Stimulated activated CD8-positive, alpha-beta memory T cell treated with anti-CD3 and anti-CD28 coated beads, Interleukin-4, amount 100 ng/mL, for 48 hours (primary cell): ENCODE measurements around the gene FNBP1.
"Not testable (repeated sequence)": the region's sequence is repeated elsewhere in the genome, so short reads cannot be mapped to it uniquely, and the experiment has no call there.

Source experiments
- DNase-seq: peaks from one replicate; pipeline ENCODE4 v3.0.0-alpha.2; 2020

FNBP1 gene

DNA sequence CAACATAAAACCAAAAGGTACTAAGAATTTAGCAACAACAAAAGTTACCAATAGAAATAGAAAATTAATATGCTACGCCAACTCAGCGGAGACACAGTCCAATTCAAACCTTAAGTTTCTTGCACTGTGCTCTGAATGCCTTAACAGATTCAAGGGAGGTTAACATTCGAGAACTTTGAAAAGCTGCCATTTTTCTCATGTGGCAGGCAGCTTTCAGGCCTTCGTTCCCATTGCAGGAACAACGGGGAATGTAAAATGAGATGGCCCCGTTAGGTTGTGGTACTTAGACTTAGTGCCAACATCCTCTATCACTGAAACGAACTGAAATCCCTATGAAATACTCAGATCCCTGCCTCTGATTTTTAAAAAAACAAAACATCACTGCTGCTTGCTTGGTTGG is 22.4 kb downstream of the FNBP1 start:
- no peak for DNase-seq

DNA sequence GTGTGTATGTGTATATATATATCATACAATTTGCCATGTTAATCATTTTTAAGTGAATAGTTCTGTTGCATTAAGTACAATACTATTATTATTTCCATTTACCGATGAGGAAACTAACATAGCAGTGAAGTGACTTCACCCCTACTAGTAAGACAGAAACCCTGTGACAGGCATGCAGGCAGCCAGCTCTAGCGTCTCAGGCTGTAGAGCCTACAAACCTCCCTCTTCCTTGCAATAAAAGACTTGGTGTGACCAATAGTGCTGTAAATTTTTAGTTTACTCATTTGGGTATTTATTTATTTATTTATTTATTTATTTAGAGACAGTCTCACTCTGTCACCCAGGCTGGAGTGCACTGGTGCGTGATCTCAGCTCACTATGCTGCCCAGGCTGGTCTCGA is 24.7 kb downstream of the FNBP1 start:
- DNase-seq, result no peak

DNA sequence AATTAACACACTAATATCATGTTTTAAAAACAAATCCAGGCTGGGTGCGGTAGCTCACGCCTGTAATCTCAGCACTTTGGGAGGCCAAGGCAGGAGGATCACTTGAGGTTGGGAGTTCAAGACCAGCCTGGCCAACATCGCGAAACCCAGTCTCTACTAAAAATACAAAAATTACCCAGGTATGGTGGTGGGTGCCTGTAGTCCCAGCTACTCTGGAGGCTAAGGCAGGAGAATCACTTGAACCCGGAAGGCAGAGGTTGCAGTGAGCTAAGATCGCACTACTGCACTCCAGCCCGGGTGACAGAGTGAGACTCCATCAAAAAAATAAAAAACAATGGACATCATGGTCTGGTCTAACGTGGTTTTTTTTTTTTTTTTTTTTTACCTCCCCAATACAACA is 25.5 kb downstream of the FNBP1 start:
- DNase-seq, result not testable (repeated sequence)

DNA sequence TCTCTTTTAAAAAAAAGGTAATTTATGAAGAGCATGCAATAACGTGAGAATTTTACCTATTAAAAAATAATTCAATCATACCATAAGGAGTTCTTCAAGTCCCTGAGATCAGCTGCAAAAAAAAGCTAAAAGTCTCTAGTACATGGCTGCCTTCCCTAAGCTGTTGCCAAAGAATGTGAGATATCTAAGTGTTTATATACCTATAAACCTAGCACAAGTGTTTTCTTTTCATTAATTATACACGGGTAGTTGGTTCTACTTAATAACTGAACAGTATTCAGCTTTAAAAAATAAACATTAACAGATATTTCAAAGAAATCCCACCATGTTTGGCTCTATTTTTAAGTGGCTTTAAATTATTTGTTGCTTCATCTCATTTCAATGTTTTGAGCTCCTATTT is 25.9 kb downstream of the FNBP1 start:
- no peak for DNase-seq

DNA sequence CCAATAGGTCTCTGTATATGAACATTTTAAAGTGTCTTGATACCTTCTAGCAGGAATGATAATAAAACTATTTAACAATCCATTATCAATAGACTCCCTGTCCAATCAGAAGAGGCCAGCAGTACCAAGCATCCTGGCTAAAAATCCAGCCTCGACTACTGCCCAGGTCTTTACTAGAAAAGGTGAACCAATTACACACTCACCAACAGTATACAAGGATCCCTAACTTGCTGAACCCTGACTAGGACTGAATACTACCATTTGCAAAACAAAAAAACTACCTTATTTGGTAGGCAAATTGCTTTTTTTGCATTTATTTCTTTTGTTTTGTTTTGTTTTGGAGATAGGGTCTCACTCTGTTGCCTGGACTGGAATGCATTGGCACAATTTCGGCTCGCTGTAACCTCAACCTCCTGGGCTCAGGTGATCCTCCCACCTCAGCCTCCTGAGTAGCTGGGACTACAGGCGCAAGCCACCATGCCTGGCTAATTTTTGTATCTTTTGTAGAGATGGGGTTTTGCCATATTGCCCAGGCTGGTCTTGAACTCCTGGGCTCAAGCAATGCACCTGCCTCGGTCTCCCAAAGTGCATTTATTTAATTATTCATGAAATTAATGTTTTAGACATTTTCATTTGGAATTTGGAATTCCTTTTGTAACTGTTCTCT is 27.5 kb downstream of the FNBP1 start:
- no peak for DNase-seq

DNA sequence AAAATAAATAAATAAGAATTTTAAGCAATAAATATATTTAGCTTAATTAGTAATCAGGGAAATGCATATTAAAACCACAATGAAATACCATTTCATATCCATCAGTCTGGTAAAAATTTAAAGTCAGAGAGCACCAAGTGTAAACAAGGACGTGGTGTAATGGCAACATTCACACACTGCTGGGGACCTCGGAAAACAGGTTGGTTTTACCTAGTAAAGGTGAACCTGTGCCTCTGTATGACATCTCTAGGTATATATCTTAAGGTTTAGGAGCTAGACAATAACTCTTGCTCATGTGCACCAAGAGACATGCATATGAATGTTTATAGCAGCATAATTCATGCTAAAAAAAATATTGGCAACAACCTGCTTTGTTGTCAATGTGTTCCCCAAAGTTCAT is 29.7 kb downstream of the FNBP1 start:
- no peak for DNase-seq

DNA sequence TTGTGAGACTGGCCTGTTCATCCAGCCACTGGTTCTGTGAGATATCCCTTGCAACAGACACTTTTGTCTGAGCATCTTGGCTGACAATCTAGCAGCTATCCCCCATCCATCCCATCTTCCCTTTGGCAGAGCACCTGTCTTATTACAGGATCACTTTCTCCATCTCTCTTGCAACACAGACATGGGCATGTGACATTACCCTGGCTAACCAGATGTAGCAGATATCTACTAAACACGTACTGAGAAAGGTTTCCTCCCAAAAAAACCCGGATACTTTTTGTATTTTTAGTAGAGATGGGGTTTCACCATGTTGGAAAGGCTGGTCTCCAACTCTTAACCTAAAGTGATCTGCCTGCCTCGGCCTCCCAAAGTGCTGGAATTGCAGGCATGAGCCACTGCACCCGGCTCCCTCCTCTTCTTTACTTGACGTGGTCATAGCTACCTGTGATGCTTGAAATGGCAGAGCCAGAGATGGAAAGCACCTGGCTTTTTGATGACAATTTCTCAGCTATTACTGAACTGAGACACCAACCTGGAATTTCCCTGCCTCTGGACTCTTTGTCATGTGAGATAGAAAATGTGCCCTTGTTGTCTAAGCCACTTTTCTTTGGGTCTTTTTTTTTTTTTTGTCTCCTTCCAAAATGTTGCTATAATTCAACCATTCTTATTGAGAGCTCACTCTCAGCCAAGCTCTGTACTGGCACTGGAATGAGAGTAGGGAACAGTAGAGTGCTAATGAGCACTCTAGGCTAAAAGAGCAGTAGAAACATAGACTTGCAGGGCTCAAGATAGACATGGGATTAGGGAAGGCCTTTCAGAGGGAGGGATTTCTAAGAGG is 32.6 kb downstream of the FNBP1 start:
- DNase-seq, result peak; percentile 50

DNA sequence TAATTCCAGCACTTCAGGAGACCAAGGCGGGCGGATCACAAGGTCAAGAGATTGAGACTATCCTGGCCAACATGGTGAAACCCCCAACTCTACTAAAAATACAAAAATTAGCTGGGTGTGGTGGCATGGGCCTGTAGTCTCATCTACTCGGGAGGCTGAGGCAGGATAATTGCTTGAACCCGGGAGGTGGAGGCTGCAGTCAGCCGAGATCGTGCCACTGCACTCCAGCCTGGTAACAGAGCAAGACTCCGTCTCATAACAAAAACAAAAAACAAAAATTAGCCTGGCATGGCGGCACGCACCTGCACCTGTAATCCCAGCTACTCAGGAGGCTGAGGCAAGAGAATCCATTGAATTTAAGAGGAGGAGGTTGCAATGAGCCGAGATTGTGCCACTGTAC is 33.4 kb downstream of the FNBP1 start:
- DNase-seq, result peak; percentile 28

DNA sequence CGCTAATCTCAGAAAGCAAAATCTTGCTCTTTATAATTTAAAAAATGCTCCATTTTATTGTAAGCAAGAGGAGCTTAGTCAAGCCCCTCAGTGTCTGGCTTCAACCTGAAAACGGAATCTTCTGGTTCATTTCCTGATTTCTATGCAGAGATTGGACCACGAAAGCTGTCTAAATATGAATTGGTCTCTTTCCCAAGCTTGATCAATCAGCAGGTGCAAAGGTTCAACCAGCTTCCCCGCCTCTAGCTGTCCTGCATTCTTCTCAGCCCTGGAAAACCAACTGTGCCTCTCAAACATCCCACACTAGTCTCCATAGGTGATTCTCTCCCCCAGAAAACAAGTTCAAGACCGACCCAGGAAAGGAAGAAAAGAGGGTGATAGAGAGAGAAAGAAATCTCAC is 34.5 kb downstream of the FNBP1 start:
- peak; percentile 19 for DNase-seq

DNA sequence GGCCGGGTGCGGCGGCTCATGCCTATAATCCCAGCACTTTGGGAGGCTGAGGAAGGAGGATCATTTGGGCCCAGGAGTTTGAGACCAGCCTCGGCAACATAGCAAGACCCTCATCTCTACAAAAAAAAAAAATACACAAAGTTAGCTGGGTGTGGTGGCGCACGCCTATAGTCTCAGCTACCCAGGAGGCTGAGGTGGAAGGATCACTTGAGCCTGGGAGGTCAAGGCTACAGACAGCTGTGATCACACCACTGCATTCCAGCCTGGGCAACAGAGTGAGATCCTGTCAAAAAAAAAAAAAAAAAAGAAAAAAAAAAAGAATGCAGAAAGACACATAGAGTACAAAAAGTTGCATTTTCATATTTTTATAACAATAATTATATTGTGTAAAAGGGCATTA is 36.0 kb downstream of the FNBP1 start:
- DNase-seq, result peak; percentile 19

DNA sequence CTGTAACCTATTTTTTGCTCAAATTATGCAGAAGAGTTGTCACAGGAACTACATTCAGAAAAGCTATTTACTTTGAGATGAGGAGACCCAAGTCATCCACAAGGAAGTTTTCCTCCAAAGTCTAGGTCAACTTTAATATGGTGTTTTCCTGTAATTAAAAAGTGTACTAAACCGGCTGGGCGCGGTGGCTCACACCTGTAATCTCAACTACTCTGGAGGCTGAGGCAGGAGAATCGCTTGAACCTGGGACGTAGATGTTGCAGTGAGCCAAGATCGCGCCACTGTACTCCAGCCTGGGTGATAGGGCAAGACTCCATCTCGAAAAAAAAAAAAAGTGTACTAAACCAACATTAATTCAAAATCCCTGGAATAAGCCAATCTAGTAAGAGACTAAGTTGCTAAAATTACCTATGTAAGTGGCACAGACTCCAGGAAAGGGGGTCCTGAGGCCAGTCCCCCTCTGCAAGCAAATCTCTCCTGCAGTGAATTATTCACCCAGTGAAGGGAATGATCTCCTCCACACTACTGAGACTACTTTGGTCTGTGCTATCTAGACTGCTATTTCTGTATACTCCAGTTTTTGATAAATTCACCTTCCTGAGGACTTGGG is 38.9 kb downstream of the FNBP1 start:
- no peak for DNase-seq

DNA sequence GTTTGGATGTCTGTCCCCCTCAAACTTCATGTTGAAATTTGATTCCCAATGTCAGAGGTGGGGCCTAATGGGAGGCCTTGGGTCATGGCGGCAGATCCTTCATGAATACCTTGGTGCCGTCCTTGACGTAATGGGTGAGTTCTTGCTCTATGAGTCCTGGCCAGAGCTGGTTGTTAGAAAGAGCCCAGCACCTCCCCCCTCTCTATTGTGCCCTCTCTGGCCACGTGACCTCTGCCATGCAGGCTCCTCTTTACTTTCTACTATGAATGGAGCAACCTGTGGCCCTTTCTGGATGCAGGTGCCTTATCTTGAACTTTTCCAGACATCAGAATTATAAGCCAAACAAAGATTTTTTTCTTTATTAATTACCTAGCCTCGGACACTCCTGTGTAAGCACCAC is 40.7 kb downstream of the FNBP1 start:
- DNase-seq, result no peak

DNA sequence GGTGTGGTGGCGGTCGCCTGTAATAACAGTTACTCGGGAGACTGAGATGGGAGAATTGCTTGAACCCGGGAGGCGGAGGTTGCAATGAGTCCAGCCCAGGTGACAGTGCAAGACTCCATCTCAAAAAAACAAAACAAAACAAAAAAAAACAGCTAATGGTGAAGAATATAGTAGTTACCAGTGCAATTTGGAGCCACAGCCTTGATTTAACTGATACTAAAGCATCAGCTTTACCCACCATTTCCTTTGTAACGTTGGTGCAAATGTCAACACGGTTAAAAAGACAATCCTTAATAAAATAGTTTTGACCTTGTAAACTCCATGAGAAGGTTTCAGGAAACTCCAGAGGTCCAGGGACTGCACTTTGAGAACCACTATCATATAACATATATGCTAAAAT is 41.8 kb downstream of the FNBP1 start:
- DNase-seq, result no peak

DNA sequence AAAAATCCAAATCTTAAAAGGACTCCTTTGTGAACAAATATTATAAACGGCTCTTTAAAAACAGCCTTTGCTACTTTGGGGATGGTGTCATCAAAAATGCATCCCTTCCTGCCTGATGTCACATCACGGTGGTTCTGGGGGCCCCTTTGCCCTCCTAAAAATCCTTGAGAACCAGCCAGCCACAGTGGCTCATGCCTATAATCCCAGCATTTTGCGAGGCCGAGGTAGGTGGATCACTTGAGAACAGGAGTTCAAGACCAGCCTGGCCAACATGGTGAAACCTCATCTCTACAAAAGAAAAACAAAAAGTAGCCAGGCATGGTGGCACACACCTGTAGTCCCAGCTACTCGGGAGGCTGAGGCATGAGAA is 43.9 kb downstream of the FNBP1 start:
- no peak for DNase-seq

DNA sequence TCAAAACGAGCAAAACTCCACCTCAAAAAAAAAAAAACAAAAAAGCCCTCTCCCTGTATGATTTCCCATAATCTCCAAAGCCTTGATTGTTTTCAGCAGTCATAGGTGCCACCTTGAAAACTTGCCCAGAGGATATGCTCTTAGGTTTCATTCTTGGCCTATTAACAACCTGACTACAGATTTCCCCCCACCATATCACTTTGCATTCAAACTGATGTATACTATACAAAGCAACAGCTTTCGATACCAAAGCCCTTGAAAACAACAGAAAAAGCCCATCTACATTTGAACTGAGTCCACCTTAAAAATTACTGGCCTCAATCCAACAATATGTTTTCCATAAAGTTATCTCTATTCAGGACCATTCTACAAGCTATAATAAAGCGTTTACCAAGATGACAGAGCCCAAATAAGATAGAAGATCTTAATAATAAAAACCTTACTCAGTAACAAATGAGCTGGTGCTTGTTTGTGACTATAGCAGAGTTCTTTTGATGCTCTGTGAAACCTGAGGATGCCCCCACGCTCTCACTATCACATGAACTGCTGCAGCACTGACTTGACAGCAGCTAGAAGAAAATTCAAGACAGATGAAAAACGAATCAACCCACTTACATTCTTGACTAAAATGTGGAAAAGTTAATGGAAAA is 44.4 kb downstream of the FNBP1 start:
- no peak for DNase-seq

DNA sequence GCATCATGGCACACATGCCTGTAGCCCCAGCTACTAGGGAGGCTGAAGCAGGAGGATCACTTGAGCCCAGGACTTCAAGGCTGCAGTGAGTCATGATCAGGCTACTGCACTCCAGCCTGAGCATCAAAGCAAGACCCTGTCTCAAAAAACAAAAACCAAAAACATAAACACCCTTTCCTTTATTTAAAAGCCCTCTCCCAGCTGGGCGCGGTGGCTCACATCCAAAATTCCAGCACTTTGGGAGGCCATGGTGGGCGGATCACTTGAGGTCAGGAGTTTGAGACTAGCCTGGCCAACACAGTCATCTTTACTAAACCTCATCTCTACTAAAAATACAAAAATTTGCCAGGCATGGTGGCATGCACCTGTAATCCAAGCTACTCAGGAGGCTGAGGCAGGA is 45.3 kb downstream of the FNBP1 start:
- DNase-seq, result not testable (repeated sequence)

DNA sequence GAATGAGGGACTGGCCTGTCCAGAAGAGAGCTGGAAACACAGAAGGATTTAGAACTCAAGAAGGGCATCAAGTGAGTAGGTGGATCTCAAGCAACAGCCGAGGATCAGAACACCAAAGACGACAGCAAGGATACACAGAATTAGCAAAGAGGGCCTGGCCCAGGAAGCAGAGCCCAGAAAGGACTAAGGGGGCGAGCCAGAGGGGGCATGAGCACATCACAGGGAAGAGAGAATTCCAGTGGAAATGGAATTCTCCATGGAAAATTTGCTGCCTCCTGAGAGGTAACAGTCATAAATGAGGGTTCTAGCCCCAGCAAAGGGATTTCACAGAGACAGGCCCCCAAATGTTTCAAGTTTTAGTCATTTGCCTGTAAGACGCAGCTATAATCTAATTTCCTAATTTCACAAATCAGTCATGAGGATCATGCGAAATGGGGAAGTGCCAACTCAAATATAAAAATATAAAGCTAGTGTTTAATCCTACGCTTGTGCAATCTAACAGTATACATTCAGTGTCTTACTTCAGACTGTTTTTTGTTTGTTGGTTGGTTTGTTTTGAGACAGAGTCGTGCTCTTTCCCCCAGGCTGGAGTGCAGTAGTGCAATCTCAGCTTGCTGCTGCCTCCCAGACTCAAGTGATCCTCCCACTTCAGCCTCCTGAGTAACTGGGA is 46.7 kb downstream of the FNBP1 start:
- no peak for DNase-seq

DNA sequence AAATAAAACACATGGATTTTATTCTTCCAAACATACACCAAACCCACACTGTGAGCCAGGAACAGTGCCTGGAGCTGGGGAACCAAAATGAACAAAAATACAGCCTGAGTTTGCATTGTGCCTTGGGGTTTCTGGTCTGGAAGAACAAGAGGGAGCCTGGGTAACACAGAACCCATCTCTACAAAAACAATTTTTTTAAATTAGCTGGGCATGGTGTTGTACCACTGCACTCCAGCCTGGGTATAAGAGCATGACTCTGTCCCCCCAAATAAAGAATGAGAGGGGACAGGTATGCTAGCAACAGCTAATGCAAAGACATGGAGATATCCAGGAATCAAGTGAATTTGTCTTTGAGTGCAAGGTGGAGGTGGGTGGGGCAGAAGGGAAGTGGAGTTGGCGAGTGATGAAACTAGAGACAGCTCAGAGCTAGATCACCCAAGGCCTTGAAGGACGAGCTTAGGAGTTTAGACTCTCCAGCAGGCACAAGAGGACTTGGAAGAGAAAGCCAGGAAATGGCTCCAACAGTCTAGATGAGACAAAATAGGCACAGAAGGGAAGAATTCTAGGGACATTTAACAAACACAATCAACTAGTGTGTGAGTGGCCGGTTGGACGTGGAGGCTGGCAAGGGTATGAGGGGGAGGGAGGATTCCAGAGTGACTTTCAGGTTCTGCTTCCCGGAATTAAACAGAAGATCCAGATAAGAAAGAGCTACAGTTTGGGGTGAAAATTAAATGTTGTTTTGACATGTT is 47.4 kb downstream of the FNBP1 start:
- DNase-seq, result no peak

DNA sequence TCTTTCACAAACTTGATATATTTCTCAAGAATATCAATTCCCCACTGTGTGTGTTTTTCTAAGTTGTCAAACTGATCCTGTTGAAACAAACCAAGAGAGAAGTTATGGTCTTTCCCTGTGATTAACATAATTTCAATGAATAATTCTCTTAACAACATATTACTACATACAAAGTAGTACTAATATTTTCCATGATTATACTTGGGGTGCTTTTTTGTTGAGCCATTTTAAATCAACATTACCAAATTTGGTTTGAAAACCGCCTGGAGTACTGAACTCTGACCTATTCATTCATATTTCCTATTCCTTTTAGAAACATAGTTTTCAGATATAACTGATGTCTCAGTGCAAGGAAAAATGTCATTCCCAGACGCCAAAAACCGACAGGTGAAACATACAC is 48.1 kb downstream of the FNBP1 start:
- no peak for DNase-seq

DNA sequence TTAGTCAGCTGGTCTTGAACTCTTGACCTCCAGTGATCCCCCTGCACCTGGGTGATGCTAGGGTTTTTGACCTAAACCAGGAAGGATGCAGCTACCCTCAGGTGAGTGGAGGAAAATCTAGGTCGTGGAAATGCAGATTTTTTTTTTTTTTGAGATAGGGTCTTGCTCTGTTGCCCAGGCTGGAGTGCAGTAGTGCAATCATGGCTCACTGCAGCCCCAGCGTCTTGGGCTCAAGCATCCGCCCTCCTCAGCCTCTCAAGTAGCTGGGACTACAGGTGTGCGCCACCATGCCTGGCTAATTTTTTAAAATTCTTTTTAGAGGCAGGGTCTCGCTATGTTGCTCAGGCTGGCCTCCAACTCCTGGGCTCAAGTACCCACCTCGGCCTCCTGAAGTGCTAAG is 51.9 kb downstream of the FNBP1 start:
- not testable (repeated sequence) for DNase-seq

DNA sequence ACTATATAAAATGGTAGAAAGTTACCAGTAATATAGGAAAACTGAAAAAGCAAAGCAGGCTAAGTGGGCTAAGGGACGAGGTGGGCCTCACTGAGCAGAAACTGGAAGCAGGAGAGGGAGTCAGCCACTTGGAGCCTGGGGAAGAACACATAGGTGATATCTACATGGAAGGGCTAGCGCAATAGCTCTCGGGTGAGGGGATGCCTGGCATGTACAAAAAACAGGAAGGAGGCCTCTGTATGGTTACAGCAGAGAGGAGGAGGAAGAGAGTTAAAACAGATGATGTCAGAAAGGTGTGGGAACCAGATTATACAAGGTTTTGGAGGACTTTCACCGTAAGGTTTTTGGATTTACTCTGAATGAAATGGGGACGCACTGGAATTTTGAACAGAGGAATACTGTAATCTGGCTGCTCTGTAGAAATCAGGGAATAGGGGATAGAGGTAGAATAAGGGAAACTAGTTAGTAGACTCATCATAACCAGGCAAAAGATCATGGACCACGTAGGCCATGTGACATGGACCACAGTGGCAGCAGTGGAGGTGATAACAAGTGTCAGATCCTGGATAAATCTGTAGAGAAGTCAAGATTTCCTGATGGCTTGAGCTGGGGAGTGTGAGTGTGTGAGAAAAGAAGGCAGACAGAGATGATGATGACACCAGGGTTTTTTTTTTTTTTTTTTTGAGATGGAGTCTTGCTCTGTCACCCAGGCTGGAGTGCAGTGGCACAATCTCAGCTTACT is 52.5 kb downstream of the FNBP1 start:
- DNase-seq, result no peak

DNA sequence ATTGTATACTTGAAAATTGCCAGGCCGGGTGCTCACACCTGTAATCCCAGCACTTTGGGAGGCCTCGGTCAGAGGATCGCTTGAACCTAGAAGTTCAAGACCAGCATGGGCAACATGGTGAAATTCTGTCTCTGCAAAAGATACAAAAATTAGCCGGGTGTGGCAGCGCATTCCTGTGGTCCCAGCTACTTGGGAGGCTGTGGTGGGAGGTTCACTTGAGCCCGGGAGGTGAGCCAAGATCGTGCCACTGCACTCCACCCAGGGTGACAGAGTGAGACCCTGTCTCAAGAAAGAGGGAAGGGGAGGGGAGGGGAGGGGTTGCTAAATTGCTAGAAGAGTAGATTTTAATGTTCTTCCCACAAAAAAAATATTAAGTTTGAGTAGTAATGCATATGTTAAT is 53.2 kb downstream of the FNBP1 start:
- DNase-seq, result no peak
